ENCODE data around the gene NRP1. TPM values are rescaled to one million over a fixed set of nuclear protein-coding genes. Genes with fewer than 3 reads are reported as not detected.

The NRP1 gene
- polyA plus RNA-seq, 2 of the 4 experiments (the other 2 are of a cell fraction), result 121 to 259 TPM

DNA sequence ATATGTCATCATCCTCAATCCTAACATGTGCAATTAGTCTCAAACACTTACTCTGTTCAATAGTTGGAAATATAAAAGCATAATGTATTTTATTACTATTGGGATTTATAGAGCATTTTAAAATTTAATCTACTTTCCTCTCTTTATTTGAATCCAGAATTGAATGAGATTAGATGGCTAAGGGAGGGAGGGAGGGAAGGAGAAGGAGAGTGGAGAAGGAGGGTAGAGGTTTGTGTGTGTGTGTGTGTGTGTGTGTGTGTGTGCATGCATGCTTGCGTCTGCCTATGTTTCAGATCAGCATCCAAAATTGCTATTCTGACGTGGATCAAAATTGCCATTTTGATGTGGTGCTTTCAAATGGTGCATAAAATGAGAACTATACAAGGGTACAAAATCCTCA, 90.8 kb downstream of the NRP1 start:
- ATAC-seq (no peak), FAIRE-seq (no peak), DNase-seq (ENCODE audit: low read depth in 1 of 2, low spot score in 1 of 2) (no peak)
- ChIA-PET POLR2A (no interaction called here), CTCF (interaction anchor here (0.8 to 2.5 kb wide), 4 partner anchors 15 to 62 kb away, joined by 3 to 9 read pairs (median 4); no protein-coding TSS in a partner anchor)
- Histone ChIP-seq H3K9me3 (no peaks in the 10 kb centered on the region), H3K4me3 (no peak overlapping the region), H3K4me1 (peaks cover 70% of the 10 kb centered on the region), H3K4me2 (no peak overlapping the region), H3K27ac (peak overlapping the region in 1 of 2 experiments; percentile 11; a peak in 2 of 6 replicates)
- WGBS (ENCODE audit: missing lambda C conversion rate), result 88% methylated on average over 2 of the region's 2 CpGs
- no peak for TF ChIP-seq SREBF2 (IDR thresholded peaks at IDR 0.05)
- TF ChIP-seq FOXS1 (CRISPR knock-in tag; IDR thresholded peaks at IDR 0.05), result no peak
- no peak for TF ChIP-seq TP53 (CRISPR knock-in tag; IDR thresholded peaks at IDR 0.05)
- no peak for TF ChIP-seq NPAS2 (CRISPR knock-in tag; IDR thresholded peaks at IDR 0.05; ENCODE audit: borderline replicate concordance)
- no peak for TF ChIP-seq NR3C1 (IDR thresholded peaks at IDR 0.05)
- TF ChIP-seq RNF2 (IDR thresholded peaks at IDR 0.05; ENCODE audit: borderline replicate concordance, low read depth), result no peak

DNA sequence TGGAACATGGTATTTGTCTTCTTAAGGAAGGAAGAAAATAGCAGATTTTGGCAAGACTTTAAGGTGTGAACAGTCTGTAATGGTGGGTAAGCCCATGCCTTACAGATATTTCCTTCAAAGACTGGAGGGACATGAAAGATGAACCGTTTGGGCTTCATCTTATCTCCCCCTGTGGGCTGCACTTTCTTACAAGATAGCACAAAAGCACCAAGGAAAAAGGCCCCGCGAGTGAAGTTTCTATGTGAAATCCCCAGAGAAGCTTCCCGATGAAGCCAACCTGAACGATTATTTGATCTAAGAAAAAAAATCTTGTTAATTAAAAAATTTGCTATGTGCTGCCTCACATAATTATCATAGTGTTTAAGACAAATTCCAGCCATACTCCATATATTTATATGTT, 91.5 kb downstream of the NRP1 start:
- no peak for ATAC-seq
- Histone ChIP-seq H3K4me1 (peaks cover 73% of the 10 kb centered on the region), H3K27ac (peak overlapping the region; percentile 8 to 59; a peak in 3 of 6 replicates), H3K4me3 (no peak overlapping the region), H3K4me2 (no peak overlapping the region), H3K9me3 (no peaks in the 10 kb centered on the region)
- DNase-seq (ENCODE audit: low read depth in 1 of 2, low spot score in 1 of 2), result no peak
- 94% methylated on average over 5 of the region's 5 CpGs for WGBS (ENCODE audit: missing lambda C conversion rate)
- CTCF ChIA-PET, result interaction anchor here (0.7 to 2.5 kb wide), 6 partner anchors 9 to 1394 kb away, joined by 3 to 9 read pairs (median 3); no protein-coding TSS in a partner anchor
- no peak for FAIRE-seq
- TF ChIP-seq POLR2AphosphoS2 (conservative IDR thresholded peaks at IDR 0.05; ENCODE audit: low read length) (no peak), PHF8 (IDR thresholded peaks at IDR 0.05; ENCODE audit: borderline replicate concordance, low read depth) (no peak), TP53 (CRISPR knock-in tag; IDR thresholded peaks at IDR 0.05) (no peak)
- POLR2A ChIA-PET, result no interaction called here

DNA sequence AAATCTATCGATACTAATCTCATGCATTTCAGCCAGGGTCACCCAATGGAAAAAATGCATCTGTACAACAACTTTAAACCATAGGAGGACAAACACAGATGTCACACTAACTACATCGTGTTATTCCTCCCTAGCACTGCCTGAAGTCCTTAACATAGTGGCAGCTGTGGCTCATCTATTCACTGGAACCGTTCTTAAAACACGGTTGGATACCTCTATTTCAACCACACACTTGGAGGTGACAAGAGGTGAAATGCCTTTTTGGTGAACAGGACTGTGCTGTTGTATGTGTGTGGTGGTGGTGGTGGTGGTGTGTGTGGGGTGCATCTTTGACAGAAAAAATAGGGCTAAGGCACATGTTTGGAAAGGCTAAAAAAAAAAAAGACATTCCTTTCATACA, 93.1 kb downstream of the NRP1 start:
- no peak for FAIRE-seq
- DNase-seq (ENCODE audit: low read depth in 1 of 2, low spot score in 1 of 2), result no peak
- 80% methylated on average over 4 of the region's 4 CpGs for WGBS (ENCODE audit: missing lambda C conversion rate)
- no peak overlapping the region for H3K4me3 ChIP-seq
- H3K4me2 ChIP-seq, result peak overlapping the region; percentile 74
- no peak for TF ChIP-seq NR3C1 (IDR thresholded peaks at IDR 0.05)
- TF ChIP-seq CHD4 (IDR thresholded peaks at IDR 0.05; ENCODE audit: borderline replicate concordance), result no peak
- TF ChIP-seq, protein P1, sequence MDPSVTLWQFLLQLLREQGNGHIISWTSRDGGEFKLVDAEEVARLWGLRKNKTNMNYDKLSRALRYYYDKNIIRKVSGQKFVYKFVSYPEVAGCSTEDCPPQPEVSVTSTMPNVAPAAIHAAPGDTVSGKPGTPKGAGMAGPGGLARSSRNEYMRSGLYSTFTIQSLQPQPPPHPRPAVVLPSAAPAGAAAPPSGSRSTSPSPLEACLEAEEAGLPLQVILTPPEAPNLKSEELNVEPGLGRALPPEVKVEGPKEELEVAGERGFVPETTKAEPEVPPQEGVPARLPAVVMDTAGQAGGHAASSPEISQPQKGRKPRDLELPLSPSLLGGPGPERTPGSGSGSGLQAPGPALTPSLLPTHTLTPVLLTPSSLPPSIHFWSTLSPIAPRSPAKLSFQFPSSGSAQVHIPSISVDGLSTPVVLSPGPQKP (IDR thresholded peaks at IDR 0.05; ENCODE audit: low read depth, low read length), result no peak
- no peak for TF ChIP-seq BHLHE40 (IDR thresholded peaks at IDR 0.05; ENCODE audit: low read depth, low read length)
- no peak for TF ChIP-seq FOSL2 (IDR thresholded peaks at IDR 0.05)
- no peak for TF ChIP-seq FOSL2 (CRISPR knock-in tag; IDR thresholded peaks at IDR 0.05)
- TF ChIP-seq CEBPB (IDR thresholded peaks at IDR 0.05), result no peak
- TF ChIP-seq, protein P2, sequence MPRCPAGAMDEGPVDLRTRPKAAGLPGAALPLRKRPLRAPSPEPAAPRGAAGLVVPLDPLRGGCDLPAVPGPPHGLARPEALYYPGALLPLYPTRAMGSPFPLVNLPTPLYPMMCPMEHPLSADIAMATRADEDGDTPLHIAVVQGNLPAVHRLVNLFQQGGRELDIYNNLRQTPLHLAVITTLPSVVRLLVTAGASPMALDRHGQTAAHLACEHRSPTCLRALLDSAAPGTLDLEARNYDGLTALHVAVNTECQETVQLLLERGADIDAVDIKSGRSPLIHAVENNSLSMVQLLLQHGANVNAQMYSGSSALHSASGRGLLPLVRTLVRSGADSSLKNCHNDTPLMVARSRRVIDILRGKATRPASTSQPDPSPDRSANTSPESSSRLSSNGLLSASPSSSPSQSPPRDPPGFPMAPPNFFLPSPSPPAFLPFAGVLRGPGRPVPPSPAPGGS (IDR thresholded peaks at IDR 0.05), result no peak
- TF ChIP-seq, protein P3, sequence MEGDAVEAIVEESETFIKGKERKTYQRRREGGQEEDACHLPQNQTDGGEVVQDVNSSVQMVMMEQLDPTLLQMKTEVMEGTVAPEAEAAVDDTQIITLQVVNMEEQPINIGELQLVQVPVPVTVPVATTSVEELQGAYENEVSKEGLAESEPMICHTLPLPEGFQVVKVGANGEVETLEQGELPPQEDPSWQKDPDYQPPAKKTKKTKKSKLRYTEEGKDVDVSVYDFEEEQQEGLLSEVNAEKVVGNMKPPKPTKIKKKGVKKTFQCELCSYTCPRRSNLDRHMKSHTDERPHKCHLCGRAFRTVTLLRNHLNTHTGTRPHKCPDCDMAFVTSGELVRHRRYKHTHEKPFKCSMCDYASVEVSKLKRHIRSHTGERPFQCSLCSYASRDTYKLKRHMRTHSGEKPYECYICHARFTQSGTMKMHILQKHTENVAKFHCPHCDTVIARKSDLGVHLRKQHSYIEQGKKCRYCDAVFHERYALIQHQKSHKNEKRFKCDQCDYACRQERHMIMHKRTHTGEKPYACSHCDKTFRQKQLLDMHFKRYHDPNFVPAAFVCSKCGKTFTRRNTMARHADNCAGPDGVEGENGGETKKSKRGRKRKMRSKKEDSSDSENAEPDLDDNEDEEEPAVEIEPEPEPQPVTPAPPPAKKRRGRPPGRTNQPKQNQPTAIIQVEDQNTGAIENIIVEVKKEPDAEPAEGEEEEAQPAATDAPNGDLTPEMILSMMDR (IDR thresholded peaks at IDR 0.05), result no peak
- POLR2A ChIA-PET, result no interaction called here
- no peak for ATAC-seq
- no peaks in the 10 kb centered on the region for H3K9me3 ChIP-seq
- CTCF ChIA-PET, result interaction anchor here (0.7 kb wide), 1 partner anchor 20 kb away, joined by 3 read pairs; no protein-coding TSS in a partner anchor
- H3K27ac ChIP-seq, result peak overlapping the region; percentile 91 to 92
- H3K4me1 ChIP-seq, result peaks cover 88% of the 10 kb centered on the region
